HPDE6-E6E7 (cell line): ENCODE data around the gene MCTP1.
"Not testable (repeated sequence)": the region's sequence is repeated elsewhere in the genome, so short reads cannot be mapped to it uniquely, and the experiment has no call there.

Experiments
- DNase-seq: peaks from one replicate; pipeline ENCODE4 v3.0.0; 2011; ENCODE audit warnings: missing footprints; ENCODE audit errors: extremely low spot score

MCTP1 gene

GRCh38 chr5:94885931-94886330 lies 399.0 kb downstream of the MCTP1 start:
- no peak for DNase-seq

GRCh38 chr5:94884311-94884710 lies 400.6 kb downstream of the MCTP1 start:
- DNase-seq = no peak

- DNase-seq = no peak
These were observed 412.4 kb downstream of the MCTP1 start for GRCh38 chr5:94872526-94872925.

DNA sequence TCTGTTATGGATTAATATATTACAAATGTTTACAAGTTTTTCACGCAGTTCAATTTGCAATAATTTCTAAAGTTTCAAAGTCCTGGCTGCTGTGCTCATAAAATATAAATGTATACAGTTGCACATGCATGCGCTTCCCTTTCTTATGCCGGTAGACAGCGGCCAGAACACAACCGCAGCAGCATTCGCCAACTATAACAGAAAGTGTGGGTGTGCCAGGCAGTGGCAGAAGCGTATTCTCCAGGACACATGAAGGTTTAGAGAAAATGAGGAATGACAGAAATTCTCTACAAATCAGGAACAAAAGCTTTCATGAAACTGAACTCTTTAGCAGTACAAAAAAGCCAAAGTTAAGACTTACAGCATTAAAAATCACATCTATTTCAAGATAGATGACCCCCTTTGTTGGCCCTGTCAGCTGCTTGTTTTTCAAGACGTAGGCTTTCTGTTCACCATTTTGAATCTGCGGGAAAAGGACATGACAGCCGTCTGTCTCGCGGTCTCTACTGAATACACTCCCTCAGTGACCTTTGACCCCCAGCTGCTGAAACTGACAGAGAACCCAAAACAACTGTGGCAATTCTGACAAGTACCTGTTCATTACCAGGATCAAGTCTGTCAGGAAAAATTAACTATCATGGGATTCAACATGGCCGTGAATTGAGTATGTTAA lies 414.2 kb downstream of the MCTP1 start:
- no peak for DNase-seq

DNA sequence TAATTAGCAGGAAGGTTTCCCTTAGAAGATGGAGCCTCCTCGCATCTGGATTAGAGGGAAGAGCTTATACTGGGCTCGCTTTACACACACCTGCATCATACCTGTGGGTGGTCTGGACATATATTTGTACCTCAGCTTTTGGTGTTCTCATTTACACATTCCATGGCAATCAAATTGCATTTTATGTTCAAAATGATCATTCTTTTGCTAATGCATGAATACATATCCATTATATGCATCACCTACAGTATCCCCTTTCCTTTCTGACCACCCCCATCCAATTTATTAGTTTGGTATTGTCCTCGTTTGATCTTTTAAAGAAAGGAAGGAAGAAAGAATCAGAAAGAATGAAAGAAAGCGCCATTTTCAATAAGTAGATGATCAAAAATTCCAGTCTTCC lies 415.0 kb downstream of the MCTP1 start:
- DNase-seq = no peak

DNA sequence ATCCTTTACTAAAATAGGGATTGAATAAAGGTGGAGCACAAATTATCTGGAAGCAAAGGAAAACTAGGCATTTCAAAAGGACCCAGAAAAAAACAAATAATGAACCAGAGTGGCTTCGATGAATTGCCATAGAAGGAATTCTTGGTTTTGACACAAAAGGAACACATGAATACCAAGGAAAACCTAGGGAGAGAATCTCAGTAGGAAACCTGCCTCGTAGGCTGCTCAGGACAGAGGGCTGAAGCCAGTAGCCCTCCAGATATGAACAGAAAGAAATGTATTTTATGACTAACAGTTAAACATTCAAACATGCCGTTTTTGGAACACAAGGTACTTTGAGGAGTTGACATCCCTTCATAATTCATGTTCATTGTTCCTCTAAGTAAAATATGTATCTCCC lies 420.9 kb downstream of the MCTP1 start:
- DNase-seq = no peak

- no peak for DNase-seq
These were observed 427.8 kb downstream of the MCTP1 start for GRCh38 chr5:94857111-94857510.

DNA sequence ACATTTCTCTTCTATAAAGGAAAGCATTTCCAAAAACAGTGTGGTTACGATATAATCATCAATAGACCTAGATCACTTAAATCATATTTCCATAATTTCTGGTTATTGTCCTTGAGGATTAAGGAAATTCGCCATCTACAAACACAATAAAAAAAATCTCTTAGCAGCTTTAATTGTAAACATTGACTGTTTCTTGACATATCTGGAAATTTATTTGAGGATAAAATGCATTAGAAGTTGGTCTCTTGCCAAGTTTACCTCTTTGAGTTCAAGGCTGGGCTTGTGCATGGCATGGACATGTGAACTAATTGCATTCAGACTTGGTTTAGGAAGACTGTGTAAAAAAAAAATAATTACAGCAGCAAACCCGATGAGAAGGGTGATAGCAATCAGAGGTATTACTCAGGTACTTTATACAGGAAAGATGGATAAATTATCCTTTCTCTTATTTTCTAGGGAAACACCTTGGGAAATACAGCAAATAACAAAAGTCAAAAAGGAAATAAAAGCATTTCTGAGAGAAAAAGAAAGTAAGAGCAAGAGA lies 428.6 kb downstream of the MCTP1 start:
- DNase-seq = no peak

DNA sequence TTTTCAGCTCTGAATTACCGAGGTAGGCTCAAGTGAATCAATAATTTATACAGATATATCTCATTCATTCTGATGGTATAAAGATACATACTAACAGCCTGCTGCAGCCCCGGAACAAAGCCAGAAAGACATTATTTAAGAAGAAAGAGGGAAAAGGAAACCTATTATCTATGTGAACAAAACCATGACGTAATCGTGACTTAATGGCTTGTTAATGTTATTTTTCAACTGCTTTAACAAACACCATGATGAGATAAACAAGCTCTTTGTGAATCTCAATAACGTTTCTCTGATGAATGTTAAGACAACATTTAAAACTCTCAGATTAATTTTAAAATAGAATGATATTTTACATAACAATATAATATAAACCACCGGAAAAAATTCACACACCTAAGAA lies 429.4 kb downstream of the MCTP1 start:
- DNase-seq = no peak

- no peak for DNase-seq
These were observed 431.8 kb downstream of the MCTP1 start for GRCh38 chr5:94853120-94853519.

DNA sequence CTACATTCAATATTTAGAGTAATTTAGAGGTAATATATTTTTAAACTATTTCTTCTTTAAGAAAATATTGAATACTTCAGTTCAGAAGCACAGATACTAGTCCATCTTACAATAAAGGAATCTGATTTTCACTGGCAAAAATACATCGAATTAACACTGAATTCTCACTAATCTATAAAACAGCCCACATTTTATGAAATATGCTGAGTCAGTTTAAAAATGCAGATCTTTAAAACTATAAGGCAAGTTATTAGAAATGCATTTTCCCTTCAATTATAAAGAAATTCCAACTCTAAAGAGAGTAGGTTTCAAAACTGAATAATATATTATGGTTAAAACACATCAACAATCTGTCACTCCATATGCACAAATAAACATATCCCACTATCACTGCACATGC lies 433.9 kb downstream of the MCTP1 start:
- DNase-seq = no peak

- DNase-seq = peak; percentile 12
These were observed 434.8 kb downstream of the MCTP1 start for GRCh38 chr5:94849821-94850736.

GRCh38 chr5:94849324-94849723 lies 435.6 kb downstream of the MCTP1 start:
- no peak for DNase-seq

DNA sequence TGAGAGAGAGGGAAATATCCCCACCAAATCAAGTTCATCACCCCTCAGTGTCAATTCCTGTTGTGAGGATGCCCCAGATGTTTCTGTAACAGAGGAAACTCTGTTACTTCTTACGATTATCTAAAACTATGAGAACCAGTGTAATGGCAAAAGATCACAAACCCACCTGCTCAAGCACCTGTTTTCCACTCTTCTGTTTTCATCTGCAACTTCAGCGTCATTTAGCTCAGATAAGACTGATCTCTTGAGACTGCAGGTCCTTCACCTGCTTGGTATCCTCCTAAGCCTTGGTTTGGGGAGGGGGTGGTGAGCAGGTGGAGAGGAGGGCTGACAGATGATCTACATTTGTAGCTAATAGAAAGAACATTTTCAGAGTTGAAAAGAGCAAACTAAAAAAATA lies 437.2 kb downstream of the MCTP1 start:
- no peak for DNase-seq

- no peak for DNase-seq
These were observed 437.9 kb downstream of the MCTP1 start for GRCh38 chr5:94847019-94847418.

DNA sequence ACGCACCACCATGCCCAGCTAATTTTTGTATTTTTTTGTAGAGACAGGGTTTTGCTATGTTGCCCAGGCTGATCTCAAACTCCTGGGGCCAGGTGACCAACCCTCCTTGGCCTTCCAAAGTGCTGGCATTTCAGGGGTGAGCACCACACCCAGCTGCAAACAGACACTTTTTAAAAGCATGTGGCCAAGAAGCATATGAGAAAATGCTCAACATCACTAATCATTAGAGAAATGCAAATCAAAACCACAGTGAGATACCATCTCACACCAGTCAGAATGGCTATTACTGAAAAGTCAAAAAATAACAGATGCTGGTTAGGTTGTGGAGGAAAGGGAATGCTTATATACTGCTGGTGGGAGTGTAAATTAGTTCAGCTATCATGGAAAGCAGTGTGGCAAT lies 439.2 kb downstream of the MCTP1 start:
- not testable (repeated sequence) for DNase-seq

DNA sequence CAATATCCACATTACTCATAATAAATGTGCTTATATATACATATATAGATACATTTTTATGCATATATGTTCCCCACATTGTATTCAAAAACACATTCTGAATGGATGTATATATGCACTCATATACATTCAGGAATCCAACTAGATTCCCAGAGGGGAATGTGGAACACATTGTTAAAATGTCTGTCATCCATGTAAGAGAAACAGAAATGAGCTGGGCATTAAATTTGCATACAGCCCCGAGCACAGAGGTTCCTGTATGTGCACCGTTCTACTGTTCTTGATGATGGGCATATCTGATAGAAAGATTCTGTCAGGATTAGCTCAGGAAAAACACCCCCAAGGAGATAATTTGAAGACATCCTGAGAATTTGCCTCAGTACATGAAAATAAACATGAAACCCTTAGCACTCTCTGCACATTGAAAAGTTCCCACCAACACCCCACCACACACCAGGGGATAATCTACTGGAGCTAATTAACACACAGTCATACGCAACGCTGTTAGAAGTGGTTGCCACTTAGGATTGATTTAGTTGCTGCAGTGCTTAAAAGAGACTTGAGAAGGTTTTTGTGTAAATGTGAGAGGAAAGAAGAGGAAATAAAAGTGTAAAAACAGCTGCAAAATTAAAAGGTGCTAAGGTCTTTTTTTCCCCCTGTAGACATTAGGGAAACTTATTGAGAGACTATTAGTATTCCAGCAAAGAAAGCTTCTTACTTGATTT lies 443.1 kb downstream of the MCTP1 start:
- no peak for DNase-seq

DNA sequence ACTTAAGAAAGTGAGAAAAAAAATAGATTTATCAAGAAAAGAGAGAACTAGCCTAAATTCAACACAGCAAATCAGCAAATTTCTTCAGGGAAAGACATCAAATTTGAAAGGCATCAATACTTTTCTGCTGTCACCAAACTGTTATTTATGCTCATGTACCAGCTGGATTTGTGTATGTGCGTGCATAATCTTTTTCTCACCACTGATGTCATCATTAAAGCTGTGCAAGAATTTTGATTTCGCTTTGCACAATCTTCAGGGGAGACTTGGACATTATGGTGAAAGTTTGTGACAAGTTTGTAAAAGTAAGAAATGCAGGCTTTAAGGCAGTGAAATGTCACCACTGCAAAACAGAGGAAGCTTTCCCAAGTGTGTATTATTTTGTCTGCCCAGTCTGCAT lies 451.0 kb downstream of the MCTP1 start:
- DNase-seq = no peak

GRCh38 chr5:94832685-94833084 lies 452.2 kb downstream of the MCTP1 start:
- no peak for DNase-seq

DNA sequence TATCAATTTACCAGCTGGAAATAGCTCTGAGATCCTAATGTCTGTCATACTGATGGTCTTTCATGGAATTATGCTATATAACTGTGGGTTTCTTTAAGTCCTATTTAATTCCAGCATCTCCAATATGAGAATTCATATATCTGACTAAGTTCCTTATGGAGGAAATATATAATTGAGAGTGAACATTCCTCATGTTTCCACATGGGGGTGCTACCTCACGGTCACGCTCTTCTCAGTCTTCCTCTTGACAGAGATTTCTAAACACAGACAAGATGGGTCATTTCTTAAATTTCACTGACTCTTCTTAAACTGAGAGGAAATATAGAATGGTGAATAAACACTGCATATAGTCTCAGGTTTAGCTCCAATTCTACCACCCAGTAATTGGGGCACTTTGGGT lies 454.4 kb downstream of the MCTP1 start:
- DNase-seq = no peak

DNA sequence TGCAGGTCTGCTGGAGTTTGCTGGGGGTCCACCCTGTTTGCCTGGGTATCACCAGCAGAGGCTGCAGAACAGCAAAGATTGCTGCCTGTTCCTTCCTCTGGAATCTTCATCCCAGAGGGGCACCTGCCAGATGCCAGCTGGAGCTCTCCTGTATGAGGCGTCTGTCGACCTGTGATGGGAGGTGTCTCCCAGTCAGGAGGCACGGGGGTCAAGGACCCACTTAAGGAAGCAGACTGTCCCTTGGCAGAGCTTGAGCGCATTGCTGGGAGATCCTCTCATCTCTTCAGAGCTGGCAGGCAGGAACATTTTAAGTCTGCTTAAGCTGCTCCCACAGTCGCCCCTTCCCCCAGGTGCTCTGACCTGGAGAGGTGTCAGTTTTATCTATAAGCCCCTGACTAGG lies 456.7 kb downstream of the MCTP1 start:
- not testable (repeated sequence) for DNase-seq

- no peak for DNase-seq
These were observed 464.4 kb downstream of the MCTP1 start for GRCh38 chr5:94820488-94820887.
